Neutrophil (primary cell): ENCODE measurements around the gene TERB1.

Experiments
- H3K27ac ChIP-seq: fragments of 200-600 bp; sonication (generic); 2 replicates; pipeline ENCODE4 v1.5.1; 2016; ENCODE audit warnings: mild to moderate bottlenecking, moderate library complexity
- H3K27me3 ChIP-seq: fragments of 200-600 bp; sonication (generic); 2 replicates; pipeline ENCODE4 v1.6.0; 2016; ENCODE audit warnings: mild to moderate bottlenecking
- H3K36me3 ChIP-seq: fragments of 200-600 bp; sonication (generic); 2 replicates; pipeline ENCODE4 v1.5.1; 2017
- H3K4me1 ChIP-seq, 2 experiments: fragments of 200-600 bp in 1 of 2; sonication (generic) in 1 of 2; 1 replicate in 1 of 2; 2 replicates in 1 of 2; pipeline versions ENCODE4 v1.5.1 to v1.6.1; 2013 to 2016; ENCODE audit warnings: low read depth in 1 of 2, low read length in 1 of 2, mild to moderate bottlenecking in 1 of 2, moderate library complexity in 1 of 2; ENCODE audit not compliant: control insufficient read depth in 1 of 2, insufficient read depth in 1 of 2
- H3K4me3 ChIP-seq, 2 experiments: fragments of 200-600 bp in 1 of 2; sonication (generic) in 1 of 2; 1 replicate in 1 of 2; 2 replicates in 1 of 2; pipeline ENCODE4 v1.5.1; 2013 to 2016; ENCODE audit warnings: low read depth in 1 of 2, low read length in 1 of 2, mild to moderate bottlenecking in 1 of 2, moderate library complexity in 1 of 2
- H3K9me3 ChIP-seq: fragments of 200-600 bp; sonication (generic); 2 replicates; pipeline ENCODE4 v1.5.1; 2016
- CTCF ChIP-seq: fragments of 200-600 bp; sonication (generic); IDR thresholded peaks from 2 replicates; pipeline ENCODE4 v1.5.1; 2016; ENCODE audit warnings: antibody characterized with exemption

The TERB1 gene

GRCh38 chr16:66847533-66848067 is 46.2 kb upstream of the TERB1 start:
- Histone ChIP-seq H3K27me3 (peaks cover 51% of the 10 kb centered on the region), H3K4me3 (no peak overlapping the region), H3K27ac (no peak overlapping the region), H3K9me3 (no peaks in the 10 kb centered on the region), H3K36me3 (no peaks in the 10 kb centered on the region), H3K4me1 (peaks cover 0 to 10% of the 10 kb centered on the region in 2 experiments)
- TF ChIP-seq CTCF, result no peak

- Histone ChIP-seq H3K9me3 (no peaks in the 10 kb centered on the region), H3K4me1 (peaks cover 0 to 10% of the 10 kb centered on the region in 2 experiments), H3K27me3 (peaks cover 59% of the 10 kb centered on the region), H3K36me3 (no peaks in the 10 kb centered on the region), H3K4me3 (no peak overlapping the region), H3K27ac (no peak overlapping the region)
- no peak for TF ChIP-seq CTCF
Observed at GRCh38 chr16:66846831-66847230, 45.4 kb upstream of the TERB1 start.

GRCh38 chr16:66846266-66846665 is 44.9 kb upstream of the TERB1 start:
- Histone ChIP-seq H3K27ac (no peak overlapping the region), H3K36me3 (no peaks in the 10 kb centered on the region), H3K4me1 (peaks cover 0 to 10% of the 10 kb centered on the region in 2 experiments), H3K27me3 (peaks cover 65% of the 10 kb centered on the region), H3K9me3 (no peaks in the 10 kb centered on the region), H3K4me3 (no peak overlapping the region)
- no peak for TF ChIP-seq CTCF

GRCh38 chr16:66845791-66846221 is 44.4 kb upstream of the TERB1 start:
- TF ChIP-seq CTCF, result no peak
- H3K36me3 ChIP-seq, result no peaks in the 10 kb centered on the region
- no peak overlapping the region for H3K4me3 ChIP-seq
- peaks cover 69% of the 10 kb centered on the region for H3K27me3 ChIP-seq
- peaks cover 0 to 10% of the 10 kb centered on the region in 2 experiments for H3K4me1 ChIP-seq
- H3K9me3 ChIP-seq, result no peaks in the 10 kb centered on the region
- no peak overlapping the region for H3K27ac ChIP-seq

GRCh38 chr16:66845080-66845410 is 43.7 kb upstream of the TERB1 start:
- TF ChIP-seq CTCF, result no peak
- H3K36me3 ChIP-seq, result no peaks in the 10 kb centered on the region
- H3K9me3 ChIP-seq, result no peaks in the 10 kb centered on the region
- H3K27me3 ChIP-seq, result peaks cover 73% of the 10 kb centered on the region
- no peak overlapping the region for H3K4me3 ChIP-seq
- no peak overlapping the region for H3K27ac ChIP-seq
- peaks cover 0 to 10% of the 10 kb centered on the region in 2 experiments for H3K4me1 ChIP-seq
